Measurements from ENCODE around the gene TCF7L2.

DNA sequence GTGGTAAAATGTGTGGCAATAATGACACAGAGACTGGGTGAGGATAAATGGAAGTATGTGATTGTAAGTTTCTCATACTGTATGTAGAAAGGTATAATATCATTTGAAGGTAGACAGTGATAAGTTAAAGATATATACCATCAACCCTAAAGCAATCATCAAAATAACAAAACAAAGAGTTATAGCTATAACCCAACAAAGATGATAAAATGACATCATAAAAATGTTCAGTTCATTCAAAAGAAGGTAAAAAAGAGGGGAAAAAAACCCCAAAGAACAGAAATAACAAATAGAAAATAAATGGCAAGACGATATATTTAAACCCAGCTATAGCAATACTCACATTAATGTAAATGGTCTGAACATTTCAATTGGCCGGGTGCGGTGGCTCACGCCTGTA is 17.4 kb upstream of the TCF7L2 start:
- no peak for TF ChIP-seq EZH2 (IDR thresholded peaks at IDR 0.05; ENCODE audit: low read depth)
- TF ChIP-seq, protein P1, sequence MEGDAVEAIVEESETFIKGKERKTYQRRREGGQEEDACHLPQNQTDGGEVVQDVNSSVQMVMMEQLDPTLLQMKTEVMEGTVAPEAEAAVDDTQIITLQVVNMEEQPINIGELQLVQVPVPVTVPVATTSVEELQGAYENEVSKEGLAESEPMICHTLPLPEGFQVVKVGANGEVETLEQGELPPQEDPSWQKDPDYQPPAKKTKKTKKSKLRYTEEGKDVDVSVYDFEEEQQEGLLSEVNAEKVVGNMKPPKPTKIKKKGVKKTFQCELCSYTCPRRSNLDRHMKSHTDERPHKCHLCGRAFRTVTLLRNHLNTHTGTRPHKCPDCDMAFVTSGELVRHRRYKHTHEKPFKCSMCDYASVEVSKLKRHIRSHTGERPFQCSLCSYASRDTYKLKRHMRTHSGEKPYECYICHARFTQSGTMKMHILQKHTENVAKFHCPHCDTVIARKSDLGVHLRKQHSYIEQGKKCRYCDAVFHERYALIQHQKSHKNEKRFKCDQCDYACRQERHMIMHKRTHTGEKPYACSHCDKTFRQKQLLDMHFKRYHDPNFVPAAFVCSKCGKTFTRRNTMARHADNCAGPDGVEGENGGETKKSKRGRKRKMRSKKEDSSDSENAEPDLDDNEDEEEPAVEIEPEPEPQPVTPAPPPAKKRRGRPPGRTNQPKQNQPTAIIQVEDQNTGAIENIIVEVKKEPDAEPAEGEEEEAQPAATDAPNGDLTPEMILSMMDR (conservative IDR thresholded peaks at IDR 0.05) = no peak
